ENCODE measurements around the gene ATG16L1. TPM values are rescaled to one million over a fixed set of nuclear protein-coding genes. Genes with fewer than 3 reads are reported as not detected.

The ATG16L1 gene
- total RNA-seq, 4 donors from 2014 or later = 24.7 to 40.3 (median 30.2) TPM

DNA sequence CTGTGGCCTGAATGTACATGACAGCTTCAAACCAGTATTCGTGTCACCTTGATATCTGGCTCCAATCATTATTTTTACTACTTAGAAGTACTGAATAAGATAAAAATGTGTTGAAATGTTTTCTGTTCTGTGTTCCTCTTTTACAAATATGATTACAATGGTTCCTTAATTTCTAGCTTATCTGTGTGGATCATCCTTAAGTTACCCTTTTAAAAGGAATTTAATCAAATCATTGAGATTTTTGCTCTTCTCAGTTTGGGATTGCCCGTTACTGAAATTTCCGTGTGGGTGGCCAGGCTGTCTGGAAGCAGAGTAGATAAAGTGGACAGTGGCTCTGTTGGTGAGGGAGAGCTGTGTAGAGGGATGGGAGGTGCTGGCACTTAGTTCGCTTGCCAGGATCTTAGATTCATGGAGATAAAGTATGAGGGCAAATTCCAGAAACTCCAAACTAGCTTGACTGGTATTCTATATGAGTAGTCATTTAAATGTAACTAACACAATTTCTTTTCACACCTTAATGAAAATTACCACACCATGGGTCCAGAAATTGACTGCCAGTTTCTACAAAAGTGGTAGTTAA is 28.7 kb downstream of the ATG16L1 start:
- Histone ChIP-seq H3K27ac (replicated peaks in 1 of 4) (no peak overlapping the region), H3K36me3 (peaks cover 59 to 100% (median 83%) of the 10 kb centered on the region in 4 donors)
- intact Hi-C loops (cut with DNase I) = no loop called here

DNA sequence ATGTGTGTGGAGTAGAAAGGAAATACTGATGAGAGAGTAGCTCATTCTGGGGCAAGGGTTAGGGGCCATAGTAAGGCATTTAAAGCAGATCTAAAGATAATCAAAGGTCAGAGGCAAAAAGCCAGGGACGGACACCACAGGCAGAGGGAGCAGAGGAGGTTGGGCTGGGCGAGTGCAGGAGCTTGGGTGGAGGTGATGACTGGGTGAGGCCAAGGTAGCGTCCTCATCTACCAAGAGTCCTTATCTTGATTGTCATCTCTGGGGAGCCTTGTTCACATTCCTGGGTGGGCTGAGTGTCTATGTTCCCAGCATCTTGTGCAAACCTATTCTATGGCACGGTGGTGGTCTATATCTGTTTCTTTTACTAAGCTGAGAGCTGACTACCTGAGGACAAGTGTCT is 30.1 kb downstream of the ATG16L1 start:
- H3K4me1 ChIP-seq = peaks cover 0 to 28% (median 26%) of the 10 kb centered on the region in 4 donors
- TF ChIP-seq POLR2AphosphoS5 (IDR thresholded peaks at IDR 0.05) (no peak), EP300 (IDR thresholded peaks at IDR 0.05) (no peak), POLR2A (IDR thresholded peaks at IDR 0.05; ENCODE audit: low read depth) (no peak)
- TF ChIP-seq, protein P1, sequence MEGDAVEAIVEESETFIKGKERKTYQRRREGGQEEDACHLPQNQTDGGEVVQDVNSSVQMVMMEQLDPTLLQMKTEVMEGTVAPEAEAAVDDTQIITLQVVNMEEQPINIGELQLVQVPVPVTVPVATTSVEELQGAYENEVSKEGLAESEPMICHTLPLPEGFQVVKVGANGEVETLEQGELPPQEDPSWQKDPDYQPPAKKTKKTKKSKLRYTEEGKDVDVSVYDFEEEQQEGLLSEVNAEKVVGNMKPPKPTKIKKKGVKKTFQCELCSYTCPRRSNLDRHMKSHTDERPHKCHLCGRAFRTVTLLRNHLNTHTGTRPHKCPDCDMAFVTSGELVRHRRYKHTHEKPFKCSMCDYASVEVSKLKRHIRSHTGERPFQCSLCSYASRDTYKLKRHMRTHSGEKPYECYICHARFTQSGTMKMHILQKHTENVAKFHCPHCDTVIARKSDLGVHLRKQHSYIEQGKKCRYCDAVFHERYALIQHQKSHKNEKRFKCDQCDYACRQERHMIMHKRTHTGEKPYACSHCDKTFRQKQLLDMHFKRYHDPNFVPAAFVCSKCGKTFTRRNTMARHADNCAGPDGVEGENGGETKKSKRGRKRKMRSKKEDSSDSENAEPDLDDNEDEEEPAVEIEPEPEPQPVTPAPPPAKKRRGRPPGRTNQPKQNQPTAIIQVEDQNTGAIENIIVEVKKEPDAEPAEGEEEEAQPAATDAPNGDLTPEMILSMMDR (IDR thresholded peaks at IDR 0.05) = no peak

More for the DNA sequence above, 28.7 kb downstream of the ATG16L1 start:
- Histone ChIP-seq H3K9me3 (no peaks in the 10 kb centered on the region), H3K4me1 (peaks cover 0 to 28% (median 26%) of the 10 kb centered on the region in 4 donors), H3K4me3 (no peak overlapping the region), H3K27me3 (no peaks in the 10 kb centered on the region)
- DNase-seq (ENCODE audit: extremely low spot score) = no peak
- TF ChIP-seq, protein P1 (IDR thresholded peaks at IDR 0.05) = no peak
- TF ChIP-seq POLR2A (IDR thresholded peaks at IDR 0.05; ENCODE audit: low read depth) (no peak), EP300 (IDR thresholded peaks at IDR 0.05) (no peak), POLR2AphosphoS5 (IDR thresholded peaks at IDR 0.05) (no peak)
- WGBS = 54% methylated on average over 4 of the region's 4 CpGs

DNA sequence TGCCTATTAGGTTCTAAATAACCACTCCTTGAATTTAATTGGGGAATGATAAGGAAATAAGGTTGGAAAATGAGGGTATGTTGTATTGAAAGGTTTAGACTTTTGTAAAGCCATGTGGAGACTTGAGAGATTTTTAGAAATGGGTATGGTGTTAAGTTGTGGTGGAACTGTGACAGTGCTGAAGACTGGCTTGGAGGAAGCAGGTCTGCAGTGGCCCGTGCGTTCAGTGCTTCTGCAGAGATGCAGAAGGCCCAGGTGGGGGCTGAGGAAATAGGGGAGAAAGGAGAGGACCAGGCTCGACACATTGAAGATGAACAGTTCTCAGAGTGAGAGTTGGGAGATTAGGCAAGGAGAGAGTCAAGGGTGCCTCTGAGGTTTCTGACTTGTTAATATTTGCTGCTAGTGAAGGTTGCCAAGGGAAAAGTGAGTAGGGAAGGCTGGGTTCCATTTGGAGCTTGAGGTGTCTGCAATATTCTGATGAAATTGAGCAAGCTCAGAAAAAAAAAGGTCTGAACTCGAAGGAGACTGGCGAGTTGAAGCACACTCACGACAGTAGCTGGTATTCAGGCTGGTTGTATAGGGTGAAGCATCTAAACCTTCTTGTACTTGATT is 30.6 kb downstream of the ATG16L1 start:
- Histone ChIP-seq H3K9me3 (no peaks in the 10 kb centered on the region), H3K27ac (replicated peaks in 1 of 4) (no peak overlapping the region), H3K27me3 (no peaks in the 10 kb centered on the region), H3K36me3 (peaks cover 56 to 100% (median 82%) of the 10 kb centered on the region in 4 donors), H3K4me1 (peaks cover 0 to 28% (median 26%) of the 10 kb centered on the region in 4 donors), H3K4me3 (no peak overlapping the region)
- WGBS = 92% methylated on average over 6 of the region's 6 CpGs
- intact Hi-C loops (cut with DNase I) = no loop called here
- TF ChIP-seq, protein P1 (IDR thresholded peaks at IDR 0.05) = no peak
- TF ChIP-seq POLR2AphosphoS5 (IDR thresholded peaks at IDR 0.05) (no peak), POLR2A (IDR thresholded peaks at IDR 0.05; ENCODE audit: low read depth) (no peak), EP300 (IDR thresholded peaks at IDR 0.05) (no peak)
- DNase-seq (ENCODE audit: extremely low spot score) = no peak

More for the DNA sequence above, 30.1 kb downstream of the ATG16L1 start:
- Histone ChIP-seq H3K9me3 (no peaks in the 10 kb centered on the region), H3K27me3 (no peaks in the 10 kb centered on the region), H3K27ac (replicated peaks in 1 of 4) (no peak overlapping the region), H3K4me3 (no peak overlapping the region), H3K36me3 (peaks cover 60 to 100% (median 82%) of the 10 kb centered on the region in 4 donors)
- WGBS = 89% methylated on average over 4 of the region's 4 CpGs
- intact Hi-C loops (cut with DNase I) = no loop called here
- no peak for DNase-seq (ENCODE audit: extremely low spot score)

DNA sequence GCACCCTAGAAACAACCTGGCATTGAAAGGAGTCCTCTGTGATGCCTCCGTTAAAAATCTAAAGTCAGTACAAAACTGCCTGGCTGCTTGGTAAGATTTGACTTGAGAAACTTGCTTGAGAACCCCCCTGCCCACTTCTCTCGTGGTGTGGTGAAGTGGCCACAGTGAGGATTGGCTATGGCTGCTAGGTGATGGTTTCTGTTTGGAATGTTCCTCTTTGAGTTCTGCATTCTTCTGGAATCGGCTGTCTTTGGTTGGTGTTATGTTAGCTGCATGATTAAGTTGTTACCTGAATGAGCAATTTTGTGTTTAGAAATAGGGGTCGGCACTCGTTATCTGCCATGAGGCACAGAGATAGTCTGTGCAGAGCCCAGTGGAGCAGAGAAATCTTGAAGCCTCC is 34.4 kb downstream of the ATG16L1 start:
- H3K36me3 ChIP-seq = peaks cover 54 to 99% (median 87%) of the 10 kb centered on the region in 4 donors
- TF ChIP-seq EP300 (IDR thresholded peaks at IDR 0.05) (no peak), POLR2AphosphoS5 (IDR thresholded peaks at IDR 0.05) (no peak), POLR2A (IDR thresholded peaks at IDR 0.05; ENCODE audit: low read depth) (no peak)
- TF ChIP-seq, protein P1 (IDR thresholded peaks at IDR 0.05) = no peak
- intact Hi-C loops (cut with DNase I) = no loop called here
- H3K27ac ChIP-seq (replicated peaks in 1 of 4) = no peak overlapping the region
- H3K4me3 ChIP-seq = no peak overlapping the region
- H3K4me1 ChIP-seq = peaks cover 5 to 32% (median 15%) of the 10 kb centered on the region in 4 donors
- H3K27me3 ChIP-seq = no peaks in the 10 kb centered on the region
- H3K9me3 ChIP-seq = no peaks in the 10 kb centered on the region
- no peak for DNase-seq (ENCODE audit: extremely low spot score)
- 86% methylated on average over 5 of the region's 5 CpGs for WGBS

Data from esophagus muscularis mucosa (tissue), 4 donors.